Activated CD8-positive, alpha-beta T cell treated with anti-CD3 and anti-CD28 coated beads for 36 hours (primary cell): Measurements from ENCODE around the gene PAOX. TPM values are rescaled to one million over a fixed set of nuclear protein-coding genes. Genes with fewer than 3 reads are reported as not detected.
A peak's percentile ranks its signal among the peaks of the same experiment; 100 is the strongest.

Experiments used
- ATAC-seq: fragments of 200-7000 bp; cut with Tn5 transposase; one replicate; pipeline ENCODE4 v1.10.0; 2021; ENCODE audit warnings: mild to moderate bottlenecking, moderate library complexity
- CTCF ChIA-PET: fragments of 350-600 bp; sonication (Branson Sonifier 250); formaldehyde crosslinking; loops from one replicate; lab custom pipeline; 2021; ENCODE audit warnings: antibody characterized with exemption; lab: Charles Lee
- POLR2A ChIA-PET: fragments of 350-600 bp; sonication (Branson Sonifier 250); formaldehyde crosslinking; loops from one replicate; lab custom pipeline; 2021; ENCODE audit warnings: antibody characterized with exemption; lab: Charles Lee
- DNase-seq: peaks from one replicate; pipeline ENCODE4 v3.0.0-alpha.2; 2020
- H3K27ac Mint-ChIP-seq: one replicate; pipeline ENCODE4 v1.8.0; 2021; ENCODE audit warnings: mild to moderate bottlenecking, mixed read lengths
- H3K27me3 Mint-ChIP-seq: one replicate; pipeline ENCODE4 v1.8.0; 2021; ENCODE audit warnings: mixed read lengths
- H3K36me3 Mint-ChIP-seq: one replicate; pipeline ENCODE4 v1.8.0; 2021; ENCODE audit warnings: low read depth, mixed read lengths
- H3K4me1 Mint-ChIP-seq: one replicate; pipeline ENCODE4 v1.8.0; 2021; ENCODE audit warnings: low read depth, mixed read lengths
- H3K4me3 Mint-ChIP-seq: one replicate; pipeline ENCODE4 v1.8.0; 2021; ENCODE audit warnings: mild to moderate bottlenecking, moderate library complexity, mixed read lengths
- H3K9me3 Mint-ChIP-seq: one replicate; pipeline ENCODE4 v1.8.0; 2021; ENCODE audit warnings: mixed read lengths
- intact Hi-C: fragments of 100-400 bp; cut with micrococcal nuclease; formaldehyde crosslinking; loops from one replicate; pipeline ENCODE4 v1.10.0; 2022
- total RNA-seq, 2 experiments: library from RNA; stranded (reverse); gene quantifications; one replicate each; pipeline ENCODE4 v1.2.3, GENCODE V29; 2021
- TF ChIP-seq, protein P1 (sequence below): fragments of 200-600 bp; IDR thresholded peaks from one replicate; pipeline ENCODE4 v1.8.0; 2022; ENCODE audit warnings: antibody characterized with exemption, mild to moderate bottlenecking

The PAOX gene
- total RNA-seq, 2 experiments from 2014 or later = 4.2 to 4.6 TPM

DNA sequence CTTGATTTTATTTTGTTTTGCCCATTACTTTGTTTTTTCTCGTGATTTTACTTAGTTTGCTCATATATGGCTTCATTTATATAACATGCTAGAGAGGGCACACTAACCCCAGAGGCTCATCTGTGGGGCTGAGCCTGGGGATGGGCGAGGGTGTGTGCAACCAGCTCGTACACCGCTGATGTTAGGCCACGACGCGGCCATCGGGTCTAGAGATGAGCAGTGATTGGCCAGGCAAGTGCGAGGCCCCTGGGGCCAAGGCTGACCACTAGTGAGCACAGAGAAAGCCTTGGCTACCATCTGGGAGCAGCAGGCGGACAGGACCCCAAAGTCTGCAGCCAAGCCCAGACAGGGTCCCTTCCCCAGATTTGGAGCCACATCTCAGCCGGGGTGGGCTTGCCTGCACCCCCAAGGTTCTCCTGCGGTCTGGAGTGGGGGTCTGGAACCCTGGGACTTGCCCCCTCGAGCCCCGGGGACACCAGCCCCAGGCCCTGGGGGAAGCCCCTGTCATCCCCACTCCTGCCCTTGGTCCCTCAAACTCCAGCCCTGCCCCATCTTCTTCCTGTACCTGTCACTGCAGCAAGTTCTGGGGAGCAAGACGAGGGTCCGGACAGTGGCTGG is 25.0 kb upstream of the PAOX start:
- Mint-ChIP-seq H3K4me1 (peaks cover 4% of the 10 kb centered on the region), H3K4me3 (no peak overlapping the region), H3K27ac (no peak overlapping the region), H3K9me3 (no peaks in the 10 kb centered on the region), H3K36me3 (peaks cover 5% of the 10 kb centered on the region), H3K27me3 (peaks cover 4% of the 10 kb centered on the region)
- DNase-seq = no peak
- POLR2A ChIA-PET = interaction anchor here (1.5 kb wide), 1 partner anchor 8 kb away, joined by 5 read pairs; no protein-coding TSS in a partner anchor
- intact Hi-C loops = no loop called here
- ATAC-seq = no peak
- CTCF ChIA-PET = interaction anchor here (1.9 kb wide), 1 partner anchor 25 kb away, joined by 14 read pairs; no protein-coding TSS in a partner anchor
- TF ChIP-seq, protein P1, sequence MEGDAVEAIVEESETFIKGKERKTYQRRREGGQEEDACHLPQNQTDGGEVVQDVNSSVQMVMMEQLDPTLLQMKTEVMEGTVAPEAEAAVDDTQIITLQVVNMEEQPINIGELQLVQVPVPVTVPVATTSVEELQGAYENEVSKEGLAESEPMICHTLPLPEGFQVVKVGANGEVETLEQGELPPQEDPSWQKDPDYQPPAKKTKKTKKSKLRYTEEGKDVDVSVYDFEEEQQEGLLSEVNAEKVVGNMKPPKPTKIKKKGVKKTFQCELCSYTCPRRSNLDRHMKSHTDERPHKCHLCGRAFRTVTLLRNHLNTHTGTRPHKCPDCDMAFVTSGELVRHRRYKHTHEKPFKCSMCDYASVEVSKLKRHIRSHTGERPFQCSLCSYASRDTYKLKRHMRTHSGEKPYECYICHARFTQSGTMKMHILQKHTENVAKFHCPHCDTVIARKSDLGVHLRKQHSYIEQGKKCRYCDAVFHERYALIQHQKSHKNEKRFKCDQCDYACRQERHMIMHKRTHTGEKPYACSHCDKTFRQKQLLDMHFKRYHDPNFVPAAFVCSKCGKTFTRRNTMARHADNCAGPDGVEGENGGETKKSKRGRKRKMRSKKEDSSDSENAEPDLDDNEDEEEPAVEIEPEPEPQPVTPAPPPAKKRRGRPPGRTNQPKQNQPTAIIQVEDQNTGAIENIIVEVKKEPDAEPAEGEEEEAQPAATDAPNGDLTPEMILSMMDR = no peak

DNA sequence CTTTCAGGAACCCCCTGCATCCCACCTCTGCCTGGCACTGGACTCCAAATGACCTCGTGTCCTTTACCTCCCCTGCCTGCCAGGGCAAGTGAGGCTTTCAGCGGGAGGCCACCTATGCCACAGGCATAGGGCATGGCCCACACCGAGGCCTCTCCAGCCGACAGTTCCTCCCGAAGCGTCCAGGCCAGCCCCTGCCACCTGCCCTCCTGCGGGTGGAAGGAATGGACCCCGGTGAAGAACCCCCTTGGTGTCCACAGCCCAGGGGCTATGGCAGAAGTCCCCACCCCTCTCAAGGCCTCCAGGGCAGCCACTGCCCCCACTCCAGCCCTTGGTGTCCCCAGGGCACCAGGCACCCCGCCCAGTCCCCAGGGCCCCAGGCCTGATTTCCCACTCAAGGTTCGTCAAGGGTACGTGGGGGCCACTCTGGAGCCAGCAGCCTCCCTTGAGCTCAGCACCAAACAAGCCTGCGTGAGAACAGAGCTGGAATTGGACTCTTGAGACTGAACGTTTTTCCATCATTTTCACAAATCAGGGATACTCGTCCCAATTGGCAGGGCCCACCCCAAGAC is 24.3 kb upstream of the PAOX start:
- TF ChIP-seq, protein P1 = no peak
- no peak for DNase-seq
- intact Hi-C loops = no loop called here
- Mint-ChIP-seq H3K27me3 (no peaks in the 10 kb centered on the region), H3K4me1 (peaks cover 2% of the 10 kb centered on the region), H3K9me3 (no peaks in the 10 kb centered on the region), H3K36me3 (peaks cover 5% of the 10 kb centered on the region), H3K4me3 (no peak overlapping the region), H3K27ac (no peak overlapping the region)
- ATAC-seq = no peak
- POLR2A ChIA-PET = interaction anchor here (3.7 kb wide), 1 partner anchor 36 kb away, joined by 20 read pairs; no protein-coding TSS in a partner anchor
- CTCF ChIA-PET = interaction anchor here (1.9 kb wide), 1 partner anchor 25 kb away, joined by 7 read pairs; no protein-coding TSS in a partner anchor

DNA sequence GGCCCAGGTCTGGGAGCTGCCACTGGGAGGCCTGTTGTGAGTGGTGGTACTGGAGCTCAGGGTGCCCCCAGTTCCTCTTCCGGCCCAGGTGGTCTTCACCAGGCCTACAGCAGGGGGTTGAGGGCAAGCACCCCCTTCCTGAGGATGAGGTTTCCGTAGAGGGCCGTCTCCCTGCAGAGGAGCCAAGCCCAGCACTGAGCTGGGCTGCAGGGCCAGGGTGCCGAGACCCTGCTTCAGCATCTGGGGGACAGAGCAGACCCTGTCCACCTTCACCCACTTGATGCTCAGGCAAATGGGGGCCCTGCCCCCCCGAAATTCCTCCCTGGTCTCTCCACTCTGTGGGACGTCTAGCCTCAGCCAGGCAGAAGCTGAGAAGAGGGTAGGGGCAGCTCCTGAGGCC is 23.8 kb upstream of the PAOX start:
- ChIA-PET CTCF (interaction anchor here (1.9 kb wide), 1 partner anchor 26 kb away, joined by 7 read pairs; no protein-coding TSS in a partner anchor), POLR2A (interaction anchor here (0.9 to 3.7 kb wide), 2 partner anchors 23 to 35 kb away, joined by 3 to 20 read pairs; no protein-coding TSS in a partner anchor)
- Mint-ChIP-seq H3K9me3 (no peaks in the 10 kb centered on the region), H3K4me3 (no peak overlapping the region), H3K4me1 (peaks cover 2% of the 10 kb centered on the region), H3K27me3 (no peaks in the 10 kb centered on the region), H3K36me3 (peaks cover 5% of the 10 kb centered on the region), H3K27ac (no peak overlapping the region)
- no peak for DNase-seq
- intact Hi-C loops = no loop called here
- no peak for ATAC-seq
- TF ChIP-seq, protein P1 = no peak

DNA sequence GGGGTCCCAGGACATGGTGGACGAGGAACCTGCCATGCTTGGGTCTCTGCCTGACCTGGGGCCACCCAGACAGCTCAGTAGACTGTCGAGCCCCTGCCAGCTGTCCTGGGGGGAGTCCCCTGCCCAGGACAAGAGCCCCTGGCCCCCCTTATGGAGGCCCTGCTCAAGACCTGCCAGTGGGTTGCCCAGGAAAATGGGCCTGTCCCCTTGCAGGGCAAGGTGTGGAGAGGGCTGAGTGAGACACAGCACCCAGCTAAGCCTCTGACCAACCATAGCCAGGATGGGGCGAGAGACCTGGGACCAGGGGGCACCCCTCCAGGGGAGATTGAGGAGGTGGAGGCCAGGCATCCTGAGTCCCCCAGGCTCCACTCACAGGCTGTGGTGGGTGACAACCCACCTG is 23.1 kb upstream of the PAOX start:
- TF ChIP-seq, protein P1 = no peak
- DNase-seq (no peak), ATAC-seq (no peak)
- intact Hi-C loops = no loop called here
- H3K9me3 Mint-ChIP-seq = no peaks in the 10 kb centered on the region
- H3K27ac Mint-ChIP-seq = no peak overlapping the region
- peaks cover 2% of the 10 kb centered on the region for H3K4me1 Mint-ChIP-seq
- H3K36me3 Mint-ChIP-seq = peaks cover 5% of the 10 kb centered on the region
- no peaks in the 10 kb centered on the region for H3K27me3 Mint-ChIP-seq
- ChIA-PET CTCF (interaction anchor here (1.9 kb wide), 1 partner anchor 27 kb away, joined by 7 read pairs; no protein-coding TSS in a partner anchor), POLR2A (interaction anchor here (0.9 to 3.7 kb wide), 3 partner anchors 9 to 34 kb away, joined by 3 to 20 read pairs (median 12); partner anchors contain the start of gene PRAP1)
- H3K4me3 Mint-ChIP-seq = peak overlapping the region; percentile 82
